ENCODE measurements around the gene OR1E1. TPM values are rescaled to one million over a fixed set of nuclear protein-coding genes. Genes with fewer than 3 reads are reported as not detected.
A peak's percentile ranks its signal among the peaks of the same experiment; 100 is the strongest.
"Not testable (repeated sequence)": the region's sequence is repeated elsewhere in the genome, so short reads cannot be mapped to it uniquely, and the experiment has no call there.

The OR1E1 gene
- total and polyA plus RNA-seq, 5 experiments from 2014 or later = not detected

GRCh38 chr17:3397801-3398200, 409 bp downstream of the OR1E1 start:
- DNase-seq, H3K27ac Mint-ChIP-seq: not testable (repeated sequence)
- peaks cover 17 to 44% (median 22%) of the 10 kb centered on the region in 5 donors for H3K27me3 Mint-ChIP-seq

GRCh38 chr17:3389791-3390190, 8.4 kb downstream of the OR1E1 start:
- Mint-ChIP-seq H3K4me3 (no peak overlapping the region), H3K27ac (no peak overlapping the region), H3K36me3 (peaks cover 0 to 17% (median 4%) of the 10 kb centered on the region in 3 donors), H3K27me3 (peaks cover 17 to 62% (median 33%) of the 10 kb centered on the region in 5 donors), H3K4me1 (peaks cover 0 to 15% (median 3%) of the 10 kb centered on the region in 4 donors), H3K9me3 (peaks cover 0 to 21% (median 7%) of the 10 kb centered on the region in 9 donors)
- DNase-seq = no peak
- no peak for ATAC-seq
- POLR2A ChIA-PET = no interaction called here

More at GRCh38 chr17:3397801-3398200, 409 bp downstream of the OR1E1 start:
- H3K36me3 Mint-ChIP-seq, H3K4me3 Mint-ChIP-seq, H3K4me1 Mint-ChIP-seq, H3K9me3 Mint-ChIP-seq, ATAC-seq, POLR2A ChIA-PET: not testable (repeated sequence)

GRCh38 chr17:3385869-3386816, 12.1 kb downstream of the OR1E1 start, which contains the start of gene OR3A2:
OR3A2 (minus strand) TSS chr17:3386308.
- DNase-seq (peak in 8 of 10 donors; percentile 0 to 71 (median 38)), ATAC-seq (peak; percentile 83 to 94)
- H3K36me3 Mint-ChIP-seq = peaks cover 0 to 8% (median 4%) of the 10 kb centered on the region in 3 donors
- peak within 1 kb of the TSS in 7 of 10 donors; percentile 38 to 91 (median 76) for H3K27ac Mint-ChIP-seq
- peaks cover 24 to 63% (median 32%) of the 10 kb centered on the region in 5 donors for H3K27me3 Mint-ChIP-seq
- peaks cover 0 to 17% (median 5%) of the 10 kb centered on the region in 9 donors for H3K9me3 Mint-ChIP-seq
- POLR2A ChIA-PET = interaction anchor here (0.6 to 1.2 kb wide), 2 partner anchors 136 to 758 kb away, joined by 3 to 4 read pairs; no protein-coding TSS in a partner anchor
- H3K4me3 Mint-ChIP-seq = peak within 1 kb of the TSS; percentile 50 to 88 (median 74)
- peaks cover 0 to 15% (median 2%) of the 10 kb centered on the region in 4 donors for H3K4me1 Mint-ChIP-seq

GRCh38 chr17:3381957-3382356, 16.3 kb downstream of the OR1E1 start:
- peaks cover 0 to 5% (median 0%) of the 10 kb centered on the region in 9 donors for H3K9me3 Mint-ChIP-seq
- ATAC-seq (no peak), DNase-seq (no peak)
- H3K27ac Mint-ChIP-seq = no peak overlapping the region
- POLR2A ChIA-PET = no interaction called here
- H3K36me3 Mint-ChIP-seq = peaks cover 0 to 4% (median 3%) of the 10 kb centered on the region in 3 donors
- peaks cover 0 to 11% (median 2%) of the 10 kb centered on the region in 4 donors for H3K4me1 Mint-ChIP-seq
- no peak overlapping the region for H3K4me3 Mint-ChIP-seq
- H3K27me3 Mint-ChIP-seq = peaks cover 33 to 74% (median 47%) of the 10 kb centered on the region in 5 donors

GRCh38 chr17:3378321-3378720, 19.9 kb downstream of the OR1E1 start:
- no peak overlapping the region for H3K4me3 Mint-ChIP-seq
- peaks cover 0 to 18% (median 0%) of the 10 kb centered on the region in 3 donors for H3K36me3 Mint-ChIP-seq
- POLR2A ChIA-PET = no interaction called here
- no peak for DNase-seq
- H3K9me3 Mint-ChIP-seq = peaks cover under 1 to 29% (median 17%) of the 10 kb centered on the region in 9 donors
- H3K4me1 Mint-ChIP-seq = no peaks in the 10 kb centered on the region
- ATAC-seq = no peak
- H3K27ac Mint-ChIP-seq = no peak overlapping the region
- peaks cover 17 to 56% (median 32%) of the 10 kb centered on the region in 5 donors for H3K27me3 Mint-ChIP-seq

GRCh38 chr17:3371167-3371566, 27.0 kb downstream of the OR1E1 start:
- H3K4me1 Mint-ChIP-seq, ATAC-seq, POLR2A ChIA-PET, H3K27ac Mint-ChIP-seq, DNase-seq, H3K4me3 Mint-ChIP-seq: not testable (repeated sequence)
- Mint-ChIP-seq H3K9me3 (peaks cover 11 to 60% (median 37%) of the 10 kb centered on the region in 9 donors), H3K27me3 (peaks cover 4 to 18% (median 11%) of the 10 kb centered on the region in 5 donors), H3K36me3 (peaks cover 0 to 25% (median 4%) of the 10 kb centered on the region in 3 donors)

Other genes starting within 250 kb of the OR1E1 start
- not detected for gene OR1A2, start 200.9 kb downstream of the OR1E1 start, total RNA-seq
- gene OR1A2, start 200.9 kb downstream of the OR1E1 start, polyA plus RNA-seq = not detected
- not detected for gene OR1A1, start 190.7 kb downstream of the OR1E1 start, total RNA-seq
- gene OR1A1, start 190.7 kb downstream of the OR1E1 start, polyA plus RNA-seq = not detected
- under 1 TPM; 0.55 to 0.60 TPM for gene OR3A1, start 100.0 kb downstream of the OR1E1 start, total RNA-seq
- under 1 TPM; 0.16 to 0.78 (median 0.22) TPM for gene OR3A1, start 100.0 kb downstream of the OR1E1 start, polyA plus RNA-seq
- gene OR3A2, start 12.1 kb downstream of the OR1E1 start, total RNA-seq = 1 to 10 TPM; 5.1 to 5.8 TPM
- gene OR3A2, start 12.1 kb downstream of the OR1E1 start, polyA plus RNA-seq = 1 to 10 TPM in 1 of 3 donors, under 1 TPM in 1, not detected in 1; 0.91 to 1.4 TPM
- not detected for gene OR3A3, start 13.0 kb upstream of the OR1E1 start, total RNA-seq
- not detected for gene OR3A3, start 13.0 kb upstream of the OR1E1 start, polyA plus RNA-seq
- not detected for gene OR1E2, start 35.4 kb upstream of the OR1E1 start, total RNA-seq
- gene OR1E2, start 35.4 kb upstream of the OR1E1 start, polyA plus RNA-seq = not detected
- gene SPATA22, start 73.4 kb upstream of the OR1E1 start, total RNA-seq = under 1 TPM in 1 of 2 experiments, not detected in 1; 0.36 TPM
- not detected for gene SPATA22, start 73.4 kb upstream of the OR1E1 start, polyA plus RNA-seq
- not detected for gene ASPA, start 77.6 kb upstream of the OR1E1 start, total RNA-seq
- not detected for gene ASPA, start 77.6 kb upstream of the OR1E1 start, polyA plus RNA-seq
- gene TRPV3, start 159.4 kb upstream of the OR1E1 start, total RNA-seq = under 1 TPM; 0.13 to 0.38 TPM
- under 1 TPM in 1 of 3 donors, not detected in 2; 0.47 TPM for gene TRPV3, start 159.4 kb upstream of the OR1E1 start, polyA plus RNA-seq
- gene TRPV1, start 211.0 kb upstream of the OR1E1 start, total RNA-seq = 1 to 10 TPM; 5.9 to 9.3 TPM
- gene TRPV1, start 211.0 kb upstream of the OR1E1 start, polyA plus RNA-seq = under 1 TPM in 2 of 3 donors, not detected in 1; 0.34 to 0.79 TPM
- 10 to 100 TPM in 1 of 2 experiments, 1 to 10 TPM in 1; 8.8 to 10.1 TPM for gene SHPK, start 237.8 kb upstream of the OR1E1 start, total RNA-seq
- 1 to 10 TPM; 3.5 to 7.1 (median 4.7) TPM for gene SHPK, start 237.8 kb upstream of the OR1E1 start, polyA plus RNA-seq
- gene CTNS, start 238.3 kb upstream of the OR1E1 start, total RNA-seq = 10 to 100 TPM in 1 of 2 experiments, 1 to 10 TPM in 1; 9.8 to 11.7 TPM
- gene CTNS, start 238.3 kb upstream of the OR1E1 start, polyA plus RNA-seq = 1 to 10 TPM; 4.5 to 9.5 (median 8.7) TPM

All from naive thymus-derived CD8-positive, alpha-beta T cell (primary cell).